NCI-H345 treated with DMSO at 0.1 percent for 48 hours (cell line): ENCODE data around the gene SMARCA2.
A peak's percentile ranks its signal among the peaks of the same experiment; 100 is the strongest.

Experiments
- DNase-seq: peaks from one replicate; lab custom pipeline; 2025; ENCODE audit not compliant: unreplicated experiment; lab: John Stamatoyannopoulos, UW

SMARCA2 gene

GRCh38 chr9:2015581-2016407 is 647 bp downstream of the SMARCA2 start:
- peak; percentile 22 for DNase-seq

- peak; percentile 11 for DNase-seq
These were observed 1.5 kb downstream of the SMARCA2 start for GRCh38 chr9:2016408-2017330.

- peak; percentile 19 for DNase-seq
These were observed 2.4 kb downstream of the SMARCA2 start for GRCh38 chr9:2017331-2018161.

GRCh38 chr9:2018162-2018643 is 3.1 kb downstream of the SMARCA2 start:
- no peak for DNase-seq

GRCh38 chr9:2018764-2019558 is 3.8 kb downstream of the SMARCA2 start:
- no peak for DNase-seq

GRCh38 chr9:2019723-2020122 is 4.6 kb downstream of the SMARCA2 start:
- DNase-seq: no peak

- DNase-seq: no peak
These were observed 6.6 kb downstream of the SMARCA2 start for GRCh38 chr9:2021731-2022130.

- DNase-seq: no peak
These were observed 7.4 kb downstream of the SMARCA2 start for GRCh38 chr9:2022560-2022959.

- DNase-seq: no peak
These were observed 7.9 kb downstream of the SMARCA2 start for GRCh38 chr9:2023042-2023441.

- no peak for DNase-seq
These were observed 8.4 kb downstream of the SMARCA2 start for GRCh38 chr9:2023532-2023931.

- no peak for DNase-seq
These were observed 10.0 kb downstream of the SMARCA2 start for GRCh38 chr9:2024888-2025782.

GRCh38 chr9:2026220-2026997 is 11.3 kb downstream of the SMARCA2 start:
- no peak for DNase-seq

GRCh38 chr9:2027543-2028160 is 12.5 kb downstream of the SMARCA2 start:
- DNase-seq: no peak

- no peak for DNase-seq
These were observed 13.7 kb downstream of the SMARCA2 start for GRCh38 chr9:2028888-2029287.

GRCh38 chr9:2029666-2030170 is 14.6 kb downstream of the SMARCA2 start:
- no peak for DNase-seq

- no peak for DNase-seq
These were observed 17.1 kb downstream of the SMARCA2 start for GRCh38 chr9:2032234-2032633.

- no peak for DNase-seq
These were observed 21.7 kb downstream of the SMARCA2 start for GRCh38 chr9:2036844-2037243.
